Stimulated activated CD8-positive, alpha-beta memory T cell treated with anti-CD3 and anti-CD28 coated beads, Interleukin-2, amount 100 ng/mL, for 48 hours (primary cell): ENCODE measurements around the gene NR2E1.

Experiments
- DNase-seq, 2 donors: peaks; one replicate each; pipeline ENCODE4 v3.0.0-alpha.2; 2020; ENCODE audit warnings: low read depth in 2 of 2

Gene NR2E1

GRCh38 chr6:108171291-108171917 is 5.6 kb downstream of the NR2E1 start:
- DNase-seq: no peak

DNA sequence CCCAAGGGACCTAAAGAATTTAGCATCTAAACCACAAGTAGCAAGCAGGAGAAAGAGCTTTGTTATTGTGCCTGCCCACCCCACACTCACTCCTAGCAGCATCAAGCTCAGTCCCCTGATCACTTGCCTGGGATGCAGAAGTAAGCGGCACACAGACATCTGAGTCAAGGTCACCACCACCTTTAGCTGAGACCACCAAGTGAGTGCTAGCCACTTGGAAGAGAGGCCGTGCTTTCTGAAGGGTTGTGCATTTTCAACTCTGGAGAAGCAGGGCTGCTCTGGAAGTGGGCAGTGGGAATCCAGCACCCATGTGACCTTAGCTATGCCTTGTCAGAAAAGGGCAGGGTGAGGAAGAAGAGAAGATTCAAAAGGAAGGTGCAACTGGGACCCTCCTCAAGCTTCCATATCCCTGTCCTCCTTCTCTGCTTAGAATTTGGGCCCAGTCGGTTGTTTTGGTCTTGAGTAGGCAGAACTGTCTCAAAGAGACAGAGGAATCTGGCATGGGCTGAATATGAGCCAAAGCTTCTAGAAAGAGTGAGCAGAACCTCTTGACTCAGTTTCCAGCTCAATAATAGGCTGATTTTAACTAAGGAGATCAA is 6.2 kb downstream of the NR2E1 start:
- no peak for DNase-seq

DNA sequence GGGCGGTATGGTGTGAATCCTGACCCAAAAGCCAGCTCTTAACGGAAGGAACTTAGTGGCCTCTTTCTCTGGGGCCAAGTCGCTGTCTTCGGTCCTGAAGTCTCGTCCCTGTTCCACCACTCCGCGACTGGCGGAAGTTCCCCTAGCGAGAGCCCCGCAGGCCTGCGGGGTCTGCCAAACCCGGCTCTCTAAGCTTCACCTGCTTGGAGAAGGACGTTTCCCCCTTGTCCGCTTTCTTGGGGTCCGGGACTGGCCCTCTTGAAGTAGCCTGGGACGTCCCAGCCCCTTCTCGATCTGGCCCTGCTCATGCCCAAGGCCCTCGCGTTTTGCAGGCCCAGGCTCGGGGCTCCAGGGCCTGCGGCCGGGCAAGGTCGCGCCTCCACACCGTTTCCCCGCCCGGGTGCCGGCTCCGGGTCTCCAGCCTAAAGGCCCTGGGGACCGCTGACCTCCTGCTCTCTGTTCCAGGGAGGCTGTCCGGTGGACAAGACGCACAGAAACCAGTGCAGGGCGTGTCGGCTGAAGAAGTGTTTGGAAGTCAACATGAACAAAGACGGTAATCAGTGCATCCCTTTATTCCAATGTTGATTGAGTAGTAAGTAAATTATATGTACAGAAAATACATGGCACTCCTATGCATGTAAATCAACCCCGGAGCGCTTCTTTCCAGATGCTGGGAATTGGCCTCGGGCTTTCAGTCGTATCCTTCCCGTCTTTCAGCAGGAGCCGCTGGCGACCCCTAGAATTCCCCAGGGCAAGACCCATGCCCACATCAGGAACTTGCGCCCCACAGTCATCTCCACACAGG is 8.8 kb downstream of the NR2E1 start:
- DNase-seq: no peak

- DNase-seq: no peak
Measured at GRCh38 chr6:108175176-108175591, 9.4 kb downstream of the NR2E1 start.

- DNase-seq: no peak
Measured at GRCh38 chr6:108175592-108176279, 9.9 kb downstream of the NR2E1 start.

- no peak for DNase-seq
Measured at GRCh38 chr6:108176281-108177089, 10.7 kb downstream of the NR2E1 start.

- DNase-seq: no peak
Measured at GRCh38 chr6:108179741-108180140, 13.9 kb downstream of the NR2E1 start.

GRCh38 chr6:108180266-108180665 is 14.4 kb downstream of the NR2E1 start:
- no peak for DNase-seq

GRCh38 chr6:108180776-108181175 is 15.0 kb downstream of the NR2E1 start:
- DNase-seq: no peak

DNA sequence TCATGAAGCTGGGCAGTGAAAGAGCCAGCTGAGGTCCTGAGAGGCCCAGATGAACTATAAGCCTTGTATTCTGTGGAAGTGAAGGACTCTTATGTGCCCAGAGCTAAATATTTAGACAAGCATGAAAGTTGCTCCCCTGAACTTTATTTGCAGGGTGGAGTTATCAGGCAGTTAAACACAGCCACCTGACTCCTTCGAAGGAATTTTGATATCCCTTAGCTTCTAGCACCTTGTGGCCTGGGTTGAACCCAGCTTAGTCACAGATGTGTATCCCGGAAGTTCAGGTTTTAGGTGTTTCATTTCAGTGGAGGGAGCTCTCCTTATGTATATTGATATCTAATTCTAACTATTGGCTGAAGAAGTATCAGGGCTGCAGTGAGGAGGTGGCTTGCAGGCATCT is 20.4 kb downstream of the NR2E1 start:
- DNase-seq: no peak

DNA sequence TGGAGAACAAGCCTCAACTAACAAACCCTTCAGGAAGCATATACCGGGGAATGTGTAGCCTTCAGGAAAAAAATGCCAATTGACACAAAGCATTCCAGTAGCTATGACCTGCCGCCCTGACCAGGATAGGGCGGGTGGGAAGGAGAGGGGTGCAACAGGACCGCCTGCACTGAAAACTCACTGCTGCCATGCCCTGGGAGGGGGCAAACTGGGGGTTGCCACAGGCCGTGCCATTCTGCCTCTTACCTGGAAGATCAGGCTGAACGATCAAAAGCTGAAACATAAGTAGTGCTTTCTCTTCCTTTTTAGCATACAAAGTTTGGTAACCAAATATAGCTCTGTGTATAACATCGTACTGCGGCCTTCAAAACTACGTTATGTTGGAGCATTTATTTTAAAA is 21.7 kb downstream of the NR2E1 start:
- no peak for DNase-seq

DNA sequence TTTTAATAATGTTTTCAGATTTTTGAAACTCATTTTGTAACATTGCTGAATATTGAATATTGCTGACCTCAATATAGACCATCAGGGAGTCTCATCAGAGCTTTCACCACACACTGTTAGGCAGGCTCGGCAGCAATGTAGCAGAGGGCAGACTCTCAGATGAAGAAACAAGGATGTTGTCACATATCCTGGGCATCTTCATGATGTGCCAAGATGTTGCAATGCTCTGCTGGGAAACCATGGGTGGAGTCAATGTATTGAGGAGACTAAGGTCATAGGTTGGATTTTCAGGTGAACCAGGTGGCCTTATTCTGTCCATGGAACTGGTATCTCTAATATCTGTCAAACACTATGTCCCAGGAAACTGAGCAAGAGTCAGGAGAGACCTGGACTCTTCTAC is 27.3 kb downstream of the NR2E1 start:
- DNase-seq: no peak

DNA sequence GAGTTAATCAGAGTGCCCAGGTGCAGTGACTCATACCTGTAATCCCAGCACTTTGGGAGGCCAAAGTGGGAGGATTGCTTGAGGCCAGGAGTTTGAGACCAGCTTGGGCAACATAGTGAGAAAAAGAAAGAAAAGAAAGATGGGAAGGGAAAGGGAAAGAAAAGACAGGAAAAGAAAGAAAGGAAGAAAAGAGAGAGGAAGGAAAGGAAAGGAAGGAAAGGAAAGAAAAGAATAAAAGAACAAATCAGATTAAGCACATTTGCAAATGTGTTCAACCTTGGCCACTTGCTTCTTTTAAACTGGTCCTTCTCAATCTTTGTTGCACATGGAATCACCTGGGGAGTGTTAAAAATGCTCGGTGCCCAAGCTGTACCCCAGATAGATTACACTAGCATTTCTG is 28.0 kb downstream of the NR2E1 start:
- no peak for DNase-seq

GRCh38 chr6:108194503-108194902 is 28.7 kb downstream of the NR2E1 start:
- no peak for DNase-seq

DNA sequence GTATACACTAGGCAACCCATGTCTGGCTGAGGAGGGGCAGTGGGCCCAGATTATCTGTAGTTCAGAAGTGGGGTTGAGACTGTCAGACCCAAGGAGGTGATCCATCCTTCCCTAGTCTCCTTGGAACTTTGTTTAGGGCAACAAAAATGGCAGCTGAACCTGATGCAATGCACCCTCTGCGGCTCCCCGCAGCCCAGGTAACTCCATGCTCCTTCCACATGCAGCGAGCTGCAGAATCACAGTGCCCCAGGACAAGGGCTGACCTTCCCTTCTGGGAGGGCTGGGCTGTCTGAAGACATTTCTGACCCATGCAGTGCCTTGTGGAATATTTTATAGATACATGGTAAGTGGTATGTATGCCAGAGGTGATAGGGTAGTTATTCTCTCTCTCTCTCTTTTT is 29.4 kb downstream of the NR2E1 start:
- no peak for DNase-seq

DNA sequence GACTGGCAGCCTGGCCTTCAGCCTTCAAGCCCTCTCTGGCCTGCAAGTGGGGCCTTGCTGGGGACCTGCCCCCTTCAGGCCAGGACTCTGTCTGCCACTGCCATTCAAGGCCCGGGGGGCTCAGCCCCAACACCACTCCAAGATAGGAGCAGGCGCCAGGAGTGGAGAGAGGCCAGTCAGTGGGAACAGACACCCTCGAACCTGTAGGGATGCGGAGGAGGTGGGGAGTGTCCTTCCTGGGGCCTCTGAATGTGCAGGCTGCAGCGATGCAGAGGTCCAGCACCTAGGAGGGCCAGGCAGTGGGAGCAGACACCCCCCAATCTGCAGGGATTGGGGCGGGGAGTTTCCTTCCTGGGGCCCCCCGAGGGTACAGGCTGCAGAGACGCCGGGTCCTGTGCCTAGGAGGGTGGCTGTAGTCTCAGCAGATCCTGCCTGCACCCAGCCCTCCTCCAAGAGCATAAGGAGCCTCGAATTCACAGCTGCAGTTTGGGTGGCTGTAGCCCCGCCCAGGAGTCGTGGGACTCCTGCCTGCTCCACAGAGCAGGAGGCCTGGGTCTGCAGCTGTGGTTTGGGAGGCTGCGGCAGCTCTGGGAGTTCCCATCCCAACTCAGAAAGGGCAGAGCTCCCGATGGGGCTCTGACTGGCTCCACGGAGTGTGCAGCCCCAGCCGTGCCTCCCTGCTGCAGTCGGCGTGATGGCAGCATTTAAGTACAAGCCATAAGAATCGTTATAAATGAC is 33.1 kb downstream of the NR2E1 start:
- no peak for DNase-seq

- DNase-seq: no peak
Measured at GRCh38 chr6:108200186-108200585, 34.4 kb downstream of the NR2E1 start.

DNA sequence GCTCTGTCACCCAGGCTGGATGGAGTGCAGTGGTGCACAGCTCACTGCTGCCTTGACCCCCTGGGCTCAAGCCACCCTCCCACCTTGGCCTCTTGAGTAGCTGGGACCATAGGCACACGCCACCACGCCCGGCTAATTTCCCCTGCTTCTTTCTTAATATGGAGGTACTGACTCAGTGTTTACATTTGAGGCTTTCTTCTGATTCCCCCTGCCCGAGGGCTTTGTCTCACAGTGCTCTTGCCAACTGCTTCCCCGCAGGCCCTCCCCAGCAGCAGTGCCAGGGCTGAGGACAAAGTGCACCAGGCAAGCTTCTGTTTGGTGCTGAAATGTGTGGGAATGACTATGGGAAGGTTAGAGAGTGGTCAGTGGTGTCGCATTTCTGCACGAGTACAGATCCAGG is 34.8 kb downstream of the NR2E1 start:
- DNase-seq: no peak

DNA sequence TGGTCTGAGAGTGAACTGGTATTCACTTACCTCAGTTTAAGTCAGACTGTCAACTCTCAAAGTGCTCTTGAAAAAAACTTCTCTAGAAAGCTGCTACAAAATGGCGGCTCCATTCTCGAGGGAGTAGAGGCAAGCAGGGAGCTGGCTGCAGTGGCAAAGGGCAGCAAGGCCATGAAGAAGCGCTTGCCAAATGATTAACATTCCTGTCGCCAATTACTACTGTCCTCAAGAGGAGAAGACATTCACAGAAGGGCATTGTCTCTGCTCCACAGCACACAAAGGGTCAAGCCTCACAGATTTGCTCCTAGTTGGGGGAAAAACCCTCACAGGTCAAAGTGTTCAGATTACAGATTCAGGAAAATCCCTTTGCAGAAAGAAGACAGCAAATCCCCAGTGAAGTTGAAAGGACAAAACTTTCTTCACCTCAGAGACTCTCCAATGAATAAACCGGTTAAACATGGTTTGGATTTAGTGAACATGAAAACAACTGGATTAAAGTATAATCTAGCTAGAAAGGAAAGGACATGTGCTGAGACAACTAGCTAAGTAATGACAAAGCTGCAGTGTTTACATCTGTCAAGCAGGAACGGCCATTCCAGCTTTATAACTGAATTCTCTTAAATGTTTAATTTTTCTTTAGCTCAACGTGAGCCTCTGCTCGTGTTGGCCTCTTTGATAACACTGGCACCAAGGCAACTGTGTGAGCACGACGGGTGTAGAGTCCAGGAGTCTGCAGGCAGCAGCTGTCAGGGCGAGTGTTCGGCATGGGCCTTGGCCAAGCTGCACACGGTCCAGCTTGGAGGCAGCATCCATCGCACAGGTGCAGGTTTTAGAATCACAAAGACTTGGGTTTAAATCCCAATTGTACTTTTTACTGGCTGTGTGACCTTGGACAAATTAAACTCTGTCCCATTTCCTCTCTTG is 37.6 kb downstream of the NR2E1 start:
- no peak for DNase-seq

GRCh38 chr6:108207013-108207412 is 41.2 kb downstream of the NR2E1 start:
- DNase-seq: no peak
